ENCODE measurements around the gene MRTFB. TPM values are rescaled to one million over a fixed set of nuclear protein-coding genes. Genes with fewer than 3 reads are reported as not detected.

The MRTFB gene
- total RNA-seq, 1 experiment from 2014 or later = 90.5 TPM

- H3K27me3 ChIP-seq (ENCODE audit: control insufficient read depth, insufficient read depth, low read length) = no peaks in the 10 kb centered on the region
- POLR2A ChIA-PET = no interaction called here
- in situ Hi-C loops (cut with HindIII; ENCODE audit: low pct_unique_long_range_greater_than_20kb, low sequenced_read_pairs) = no loop called here
- intact Hi-C loops (cut with micrococcal nuclease; ENCODE audit: unreplicated experiment) = no loop called here
- CTCF ChIA-PET = no interaction called here
- no peak overlapping the region for H3K4me3 ChIP-seq (ENCODE audit: low read depth in 2 of 2, low read length in 2 of 2)
- ATAC-seq (no peak), DNase-seq (ENCODE audit: low read depth, low spot score) (no peak)
- no peaks in the 10 kb centered on the region for H3K9me3 ChIP-seq (ENCODE audit: control insufficient read depth, insufficient read depth, low read depth, low read length)
- no peaks in the 10 kb centered on the region; the same call in 1 of the 2 replicates for H3K4me1 ChIP-seq (ENCODE audit: control insufficient read depth, insufficient read depth, low read length)
- no peaks in the 10 kb centered on the region for H3K36me3 ChIP-seq (ENCODE audit: control insufficient read depth, insufficient read depth, low read length)
- no peak overlapping the region for H3K27ac ChIP-seq (ENCODE audit: low read length)
- no TSS peak for BruUV-seq (replicated peaks)
- TF ChIP-seq TCF7L2 (IDR thresholded peaks at IDR 0.05; ENCODE audit: low read depth, low read length) (no peak), POLR2AphosphoS5 (IDR thresholded peaks at IDR 0.05; ENCODE audit: low read depth, low read length) (no peak), SIN3A (IDR thresholded peaks at IDR 0.05; ENCODE audit: borderline replicate concordance, insufficient read depth, low read depth, low read length) (no peak), REST (IDR thresholded peaks at IDR 0.05; ENCODE audit: insufficient read depth in 1 of 2, low read depth in 2 of 2, low read length in 1 of 2) (no peak), CTCF (IDR thresholded peaks at IDR 0.05) (no peak)
These were observed 106.6 kb downstream of the MRTFB start for GRCh38 chr16:14177704-14178103.

- no TSS peak for BruUV-seq (replicated peaks)
- DNase-seq (ENCODE audit: low read depth, low spot score) = no peak
- POLR2A ChIA-PET = no interaction called here
- intact Hi-C loops (cut with micrococcal nuclease; ENCODE audit: unreplicated experiment) (no loop called here), in situ Hi-C loops (cut with HindIII; ENCODE audit: low pct_unique_long_range_greater_than_20kb, low sequenced_read_pairs) (no loop called here)
- no peak for ATAC-seq
- no peak overlapping the region for H3K27ac ChIP-seq (ENCODE audit: low read length)
- no peak for TF ChIP-seq REST (IDR thresholded peaks at IDR 0.05; ENCODE audit: insufficient read depth in 1 of 2, low read depth in 2 of 2, low read length in 1 of 2)
- no peak for TF ChIP-seq CTCF (IDR thresholded peaks at IDR 0.05)
- no peak for TF ChIP-seq POLR2AphosphoS5 (IDR thresholded peaks at IDR 0.05; ENCODE audit: low read depth, low read length)
- TF ChIP-seq SIN3A (IDR thresholded peaks at IDR 0.05; ENCODE audit: borderline replicate concordance, insufficient read depth, low read depth, low read length) = no peak
- TF ChIP-seq TCF7L2 (IDR thresholded peaks at IDR 0.05; ENCODE audit: low read depth, low read length) = no peak
- no peak overlapping the region for H3K4me3 ChIP-seq (ENCODE audit: low read depth in 2 of 2, low read length in 2 of 2)
- H3K9me3 ChIP-seq (ENCODE audit: control insufficient read depth, insufficient read depth, low read depth, low read length) = no peaks in the 10 kb centered on the region
- CTCF ChIA-PET = no interaction called here
- H3K27me3 ChIP-seq (ENCODE audit: control insufficient read depth, insufficient read depth, low read length) = no peaks in the 10 kb centered on the region
- no peaks in the 10 kb centered on the region; the same call in 1 of the 2 replicates for H3K4me1 ChIP-seq (ENCODE audit: control insufficient read depth, insufficient read depth, low read length)
- no peaks in the 10 kb centered on the region for H3K36me3 ChIP-seq (ENCODE audit: control insufficient read depth, insufficient read depth, low read length)
These were observed 108.0 kb downstream of the MRTFB start for GRCh38 chr16:14179116-14179515.
